ENCODE data around the gene ARRDC2.

ARRDC2 gene

DNA sequence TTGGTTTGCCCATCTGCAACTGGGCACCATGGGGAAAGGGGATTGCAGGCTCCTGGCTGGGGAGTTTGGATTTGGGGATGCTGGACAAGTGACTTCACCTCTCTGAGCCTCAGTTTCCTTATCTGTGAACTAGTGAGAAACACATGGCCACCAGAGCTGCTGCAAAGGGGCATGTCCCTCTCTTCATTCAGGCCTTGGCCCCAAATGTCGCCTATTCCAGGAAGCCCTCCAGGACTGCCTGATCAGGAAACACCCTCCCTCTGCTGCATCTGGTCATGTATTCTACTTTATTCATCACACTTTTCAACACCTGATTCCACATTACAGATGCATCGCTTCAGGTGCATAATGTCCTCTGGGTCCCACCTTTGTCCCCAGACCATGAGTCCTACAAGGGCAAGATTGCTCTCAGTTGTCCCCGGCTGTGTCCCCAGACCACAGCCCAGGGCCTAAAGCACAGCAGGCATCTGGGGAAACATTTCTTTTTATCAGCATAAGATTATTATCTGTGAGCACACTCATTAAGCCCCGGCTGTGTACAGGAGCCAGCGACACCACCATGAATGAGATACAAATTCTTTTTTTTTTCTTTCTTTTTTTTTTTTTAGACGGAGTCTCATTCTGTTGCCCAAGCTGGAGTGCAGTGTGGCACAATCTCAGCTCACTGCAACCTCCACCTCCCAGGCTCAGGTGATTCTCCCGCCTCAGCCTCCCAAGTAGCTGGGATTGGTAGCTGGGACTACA is 37.5 kb downstream of the ARRDC2 start:
- TF ChIP-seq EP300 (IDR thresholded peaks at IDR 0.05; ENCODE audit: borderline replicate concordance) = no peak
- TF ChIP-seq TCF12 (IDR thresholded peaks at IDR 0.05; ENCODE audit: low read depth) = no peak
- no peak for TF ChIP-seq CEBPB (IDR thresholded peaks at IDR 0.05)
- TF ChIP-seq FOXM1 (IDR thresholded peaks at IDR 0.05; ENCODE audit: borderline replicate concordance, low read depth) = no peak
- TF ChIP-seq TEAD4 (IDR thresholded peaks at IDR 0.05) = no peak
- TF ChIP-seq EGR1 (IDR thresholded peaks at IDR 0.05) = no peak
- no peak for TF ChIP-seq RAD21 (IDR thresholded peaks at IDR 0.05; ENCODE audit: low read depth)
- TF ChIP-seq, protein P1, sequence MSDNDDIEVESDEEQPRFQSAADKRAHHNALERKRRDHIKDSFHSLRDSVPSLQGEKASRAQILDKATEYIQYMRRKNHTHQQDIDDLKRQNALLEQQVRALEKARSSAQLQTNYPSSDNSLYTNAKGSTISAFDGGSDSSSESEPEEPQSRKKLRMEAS (IDR thresholded peaks at IDR 0.05) = no peak
- no peak for TF ChIP-seq REST (IDR thresholded peaks at IDR 0.05; ENCODE audit: low read depth)
- TF ChIP-seq NFIC (IDR thresholded peaks at IDR 0.05) = no peak
- TF ChIP-seq, protein P2, sequence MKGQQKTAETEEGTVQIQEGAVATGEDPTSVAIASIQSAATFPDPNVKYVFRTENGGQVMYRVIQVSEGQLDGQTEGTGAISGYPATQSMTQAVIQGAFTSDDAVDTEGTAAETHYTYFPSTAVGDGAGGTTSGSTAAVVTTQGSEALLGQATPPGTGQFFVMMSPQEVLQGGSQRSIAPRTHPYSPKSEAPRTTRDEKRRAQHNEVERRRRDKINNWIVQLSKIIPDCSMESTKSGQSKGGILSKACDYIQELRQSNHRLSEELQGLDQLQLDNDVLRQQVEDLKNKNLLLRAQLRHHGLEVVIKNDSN (IDR thresholded peaks at IDR 0.05) = no peak
- TF ChIP-seq YY1 (IDR thresholded peaks at IDR 0.05; ENCODE audit: low read depth) = no peak
- no peak for TF ChIP-seq CREB1 (IDR thresholded peaks at IDR 0.05; ENCODE audit: low read depth)
- no peak for TF ChIP-seq TAF1 (IDR thresholded peaks at IDR 0.05; ENCODE audit: low read depth)
- no peak for TF ChIP-seq ZBTB7A (IDR thresholded peaks at IDR 0.05; ENCODE audit: low read depth)

DNA sequence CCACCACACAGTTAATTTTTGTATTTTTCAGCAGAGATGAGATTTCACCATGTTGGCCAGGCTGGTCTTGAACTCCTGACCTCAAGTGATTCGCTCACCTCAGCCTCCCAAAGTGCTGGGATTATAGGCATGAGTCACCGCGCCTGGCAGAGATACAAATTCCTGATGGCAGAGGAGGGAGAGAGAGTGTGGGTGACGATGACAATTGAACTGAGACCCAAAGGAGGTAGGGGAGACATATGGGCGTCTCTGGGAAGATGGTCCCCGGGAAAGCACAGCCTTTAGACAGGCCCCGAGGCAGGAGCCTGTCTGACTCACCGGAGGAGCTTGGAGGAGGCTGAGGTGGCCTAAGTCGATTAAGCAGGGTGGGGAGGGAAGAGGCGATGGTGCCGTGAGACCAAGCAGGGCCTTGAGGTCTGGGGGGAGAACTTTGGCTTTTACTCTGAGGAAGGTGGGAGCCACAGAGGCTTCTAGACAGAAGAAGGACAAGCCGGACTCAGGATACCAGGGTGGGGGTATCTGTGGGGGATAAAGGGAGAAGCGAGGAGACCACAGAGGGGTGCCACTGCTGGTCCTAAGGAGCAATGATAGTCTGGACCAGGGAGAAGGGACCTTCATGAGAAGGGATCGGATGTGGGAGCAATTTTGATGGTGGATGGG is 38.2 kb downstream of the ARRDC2 start:
- TF ChIP-seq TCF12 (IDR thresholded peaks at IDR 0.05; ENCODE audit: low read depth) = no peak
- TF ChIP-seq NFIC (IDR thresholded peaks at IDR 0.05) = peak; percentile 17; the same call in 1 of the 2 replicates

GRCh38 chr19:18049385-18049784 is 41.4 kb downstream of the ARRDC2 start:
- TF ChIP-seq, protein P1 (IDR thresholded peaks at IDR 0.05) = 0 out of 2 replicates have a peak, but pooled peaks have one; percentile 17
- TF ChIP-seq ZBTB7A (IDR thresholded peaks at IDR 0.05; ENCODE audit: low read depth) (no peak), RAD21 (IDR thresholded peaks at IDR 0.05; ENCODE audit: low read depth) (no peak), YY1 (IDR thresholded peaks at IDR 0.05; ENCODE audit: low read depth) (no peak), REST (IDR thresholded peaks at IDR 0.05; ENCODE audit: low read depth) (no peak)

- TF ChIP-seq ZBTB7A (IDR thresholded peaks at IDR 0.05; ENCODE audit: low read depth) = no peak
- TF ChIP-seq REST (IDR thresholded peaks at IDR 0.05; ENCODE audit: low read depth) = no peak
Observed at GRCh38 chr19:18051887-18052286, 43.9 kb downstream of the ARRDC2 start.

- TF ChIP-seq CEBPB (IDR thresholded peaks at IDR 0.05) = no peak
- TF ChIP-seq FOXM1 (IDR thresholded peaks at IDR 0.05; ENCODE audit: borderline replicate concordance, low read depth) = no peak
- TF ChIP-seq ZBTB7A (IDR thresholded peaks at IDR 0.05; ENCODE audit: low read depth) = no peak
- no peak for TF ChIP-seq TEAD4 (IDR thresholded peaks at IDR 0.05)
- no peak for TF ChIP-seq REST (IDR thresholded peaks at IDR 0.05; ENCODE audit: low read depth)
- no peak for TF ChIP-seq CREB1 (IDR thresholded peaks at IDR 0.05; ENCODE audit: low read depth)
- TF ChIP-seq, protein P1 (IDR thresholded peaks at IDR 0.05) = no peak
- TF ChIP-seq, protein P2 (IDR thresholded peaks at IDR 0.05) = no peak
- no peak for TF ChIP-seq EGR1 (IDR thresholded peaks at IDR 0.05)
- TF ChIP-seq RAD21 (IDR thresholded peaks at IDR 0.05; ENCODE audit: low read depth) = no peak
Observed at GRCh38 chr19:18053576-18054219, 45.7 kb downstream of the ARRDC2 start.

Data from Ishikawa (cell line).